Keratinocyte (primary cell): ENCODE data around the gene CHST7. TPM values are rescaled to one million over a fixed set of nuclear protein-coding genes. Genes with fewer than 3 reads are reported as not detected.

ENCODE experiments used
- DNase-seq: peaks from one replicate; pipeline ENCODE4 v3.0.0-alpha.2; 2011; ENCODE audit warnings: low read depth, missing footprints, low spot score
- FAIRE-seq: peaks from 2 replicates; lab custom pipeline; 2011; peaks lifted over from hg19 to GRCh38; lab: Jason Lieb, UNC
- H2AFZ ChIP-seq: 2 replicates; pipeline ENCODE4 v1.6.0; 2012; ENCODE audit warnings: low read length, control low read depth, inconsistent platforms; ENCODE audit not compliant: control insufficient read depth
- H3K27ac ChIP-seq: 2 replicates; pipeline ENCODE4 v1.5.1; 2011; ENCODE audit warnings: low read length; ENCODE audit not compliant: control insufficient read depth, insufficient read depth
- H3K27me3 ChIP-seq: 3 replicates; pipeline ENCODE4 v1.6.0; 2011; ENCODE audit warnings: low read length; ENCODE audit not compliant: control insufficient read depth, insufficient read depth; ENCODE audit errors: extremely low read depth
- H3K36me3 ChIP-seq, 2 experiments: 2 replicates in 1 of 2; 3 replicates in 1 of 2; pipeline ENCODE4 v1.5.1; 2011; ENCODE audit warnings: low read length in 2 of 2, mild to moderate bottlenecking in 1 of 2; ENCODE audit not compliant: control insufficient read depth in 2 of 2, insufficient read depth in 2 of 2; ENCODE audit errors: extremely low read depth in 1 of 2
- H3K4me1 ChIP-seq: 3 replicates; pipeline ENCODE4 v1.5.1; 2011; ENCODE audit warnings: low read length; ENCODE audit not compliant: control insufficient read depth, insufficient read depth; ENCODE audit errors: extremely low read depth
- H3K4me2 ChIP-seq: 3 replicates; pipeline ENCODE4 v1.6.0; 2011; ENCODE audit warnings: low read depth, low read length; ENCODE audit not compliant: control insufficient read depth, insufficient read depth; ENCODE audit errors: extremely low read depth
- H3K4me3 ChIP-seq, 3 experiments: fragments of 200-600 bp in 1 of 3; sonication (generic) in 1 of 3; 2 replicates in 2 of 3; 3 replicates in 1 of 3; pipeline ENCODE4 v1.5.1; 2011 to 2016; ENCODE audit warnings: low read length in 3 of 3, mild to moderate bottlenecking in 3 of 3, control low read depth in 2 of 3, inconsistent platforms in 1 of 3, low read depth in 1 of 3, mixed read lengths in 1 of 3, mixed run types in 1 of 3, moderate library complexity in 1 of 3; ENCODE audit not compliant: control insufficient read depth in 2 of 3, insufficient read depth in 2 of 3; ENCODE audit errors: extremely low read depth in 1 of 3
- H3K79me2 ChIP-seq: 2 replicates; pipeline ENCODE4 v1.6.0; 2012; ENCODE audit warnings: low read length; ENCODE audit not compliant: control insufficient read depth, insufficient read depth
- H3K9ac ChIP-seq: 3 replicates; pipeline ENCODE4 v1.6.0; 2011; ENCODE audit warnings: low read length; ENCODE audit not compliant: control insufficient read depth, insufficient read depth; ENCODE audit errors: extremely low read depth
- H3K9me1 ChIP-seq: 3 replicates; pipeline ENCODE4 v1.6.0; 2011; ENCODE audit warnings: low read length; ENCODE audit not compliant: control insufficient read depth, insufficient read depth; ENCODE audit errors: extremely low read depth
- H3K9me3 ChIP-seq: 2 replicates; pipeline ENCODE4 v1.5.1; 2012; ENCODE audit warnings: low read depth, low read length; ENCODE audit not compliant: control insufficient read depth
- H4K20me1 ChIP-seq: 3 replicates; pipeline ENCODE4 v1.6.0; 2011; ENCODE audit warnings: low read length; ENCODE audit not compliant: control insufficient read depth, insufficient read depth; ENCODE audit errors: extremely low read depth
- EZH2 ChIP-seq: IDR thresholded peaks from one replicate; pipeline ENCODE4 v1.6.1; 2012; ENCODE audit warnings: inconsistent platforms, mild to moderate bottlenecking, low read length, moderate library complexity
- dilution Hi-C: fragments of 300-500 bp; cut with MboI; formaldehyde crosslinking; loops from one replicate; pipeline ENCODE4 v1.7.0; 2020; ENCODE audit warnings: low sequenced_read_pairs; ENCODE audit not compliant: extremely low pct_ligation_motif_present
- polyA plus RNA-seq, 5 experiments: library from polyadenylated mRNA; depleted of rRNA in 3 of 5; stranded (reverse) in 3 of 5; stranded (forward) in 1 of 5; unstranded in 1 of 5; fragments of >200 nt; gene quantifications; 1 replicate in 1 of 5; 2 replicates in 3 of 5; 3 replicates in 1 of 5; pipeline versions ENCODE4 v1.2.1 to v1.2.3, GENCODE V29; 2011 to 2012; ENCODE audit warnings: missing spikeins in 2 of 5, low read depth in 1 of 5, low replicate concordance in 1 of 5
- TF ChIP-seq, protein P1 (sequence below), 3 experiments: IDR thresholded peaks in 1 of 3; conservative IDR thresholded peaks in 1 of 3; optimal IDR thresholded peaks in 1 of 3; 2 replicates in 2 of 3; 3 replicates in 1 of 3; pipeline versions ENCODE3 to v1.5.1; 2011; ENCODE audit warnings: low read length in 3 of 3, mild to moderate bottlenecking in 3 of 3, moderate library complexity in 2 of 3, control low read depth in 1 of 3, inconsistent platforms in 1 of 3; ENCODE audit not compliant: insufficient read depth in 2 of 3; ENCODE audit errors: extremely low read depth in 1 of 3

CHST7 gene
- polyA plus RNA-seq, 1 donor (not counting 4 experiments of a cell fraction or from before 2014, with no cell fraction given): 0.39 TPM

DNA sequence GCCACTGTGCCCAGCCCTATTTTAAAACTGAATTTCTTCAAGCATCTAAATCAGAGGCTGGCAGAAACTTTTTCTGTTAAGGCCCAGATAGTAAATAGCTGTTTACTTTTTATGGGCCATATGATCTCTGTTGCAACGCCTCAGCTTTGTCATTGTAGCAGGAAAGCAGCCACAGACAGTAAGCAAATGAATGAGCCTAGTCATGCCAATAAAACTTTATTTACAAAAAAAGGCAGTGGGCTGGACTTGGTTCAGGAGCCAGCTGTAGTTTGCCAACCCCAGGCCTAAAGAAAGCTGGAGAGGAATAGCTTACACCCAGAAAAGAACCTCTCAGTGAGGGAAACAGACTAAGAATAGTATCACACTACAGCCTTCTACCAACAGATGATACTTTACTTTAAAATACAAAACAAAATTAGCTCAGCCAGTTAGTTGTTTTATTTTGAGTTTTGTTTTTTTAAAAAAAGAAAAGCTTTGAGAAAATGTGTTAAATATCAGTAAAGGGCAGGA is 25.5 kb downstream of the CHST7 start:
- no peak for TF ChIP-seq EZH2
- TF ChIP-seq, protein P1, sequence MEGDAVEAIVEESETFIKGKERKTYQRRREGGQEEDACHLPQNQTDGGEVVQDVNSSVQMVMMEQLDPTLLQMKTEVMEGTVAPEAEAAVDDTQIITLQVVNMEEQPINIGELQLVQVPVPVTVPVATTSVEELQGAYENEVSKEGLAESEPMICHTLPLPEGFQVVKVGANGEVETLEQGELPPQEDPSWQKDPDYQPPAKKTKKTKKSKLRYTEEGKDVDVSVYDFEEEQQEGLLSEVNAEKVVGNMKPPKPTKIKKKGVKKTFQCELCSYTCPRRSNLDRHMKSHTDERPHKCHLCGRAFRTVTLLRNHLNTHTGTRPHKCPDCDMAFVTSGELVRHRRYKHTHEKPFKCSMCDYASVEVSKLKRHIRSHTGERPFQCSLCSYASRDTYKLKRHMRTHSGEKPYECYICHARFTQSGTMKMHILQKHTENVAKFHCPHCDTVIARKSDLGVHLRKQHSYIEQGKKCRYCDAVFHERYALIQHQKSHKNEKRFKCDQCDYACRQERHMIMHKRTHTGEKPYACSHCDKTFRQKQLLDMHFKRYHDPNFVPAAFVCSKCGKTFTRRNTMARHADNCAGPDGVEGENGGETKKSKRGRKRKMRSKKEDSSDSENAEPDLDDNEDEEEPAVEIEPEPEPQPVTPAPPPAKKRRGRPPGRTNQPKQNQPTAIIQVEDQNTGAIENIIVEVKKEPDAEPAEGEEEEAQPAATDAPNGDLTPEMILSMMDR (optimal IDR thresholded peaks at IDR 0.05 in 1 of 3, IDR thresholded peaks at IDR 0.05 in 1 of 3, conservative IDR thresholded peaks at IDR 0.05 in 1 of 3; ENCODE audit: extremely low read depth in 1 of 3, insufficient read depth in 2 of 3, low read length in 3 of 3): no peak
- H3K9ac ChIP-seq: no peak overlapping the region
- dilution Hi-C loops: no loop called here
- FAIRE-seq: no peak
- no peak overlapping the region for H3K4me3 ChIP-seq
- no peak overlapping the region for H3K4me2 ChIP-seq
- H3K9me1 ChIP-seq: no peaks in the 10 kb centered on the region
- H3K4me1 ChIP-seq: no peaks in the 10 kb centered on the region
- no peak for DNase-seq
- H3K27me3 ChIP-seq: no peaks in the 10 kb centered on the region
- H3K9me3 ChIP-seq: no peaks in the 10 kb centered on the region
- no peaks in the 10 kb centered on the region for H3K36me3 ChIP-seq
- H3K79me2 ChIP-seq: no peaks in the 10 kb centered on the region
- H3K27ac ChIP-seq: no peak overlapping the region
- no peak overlapping the region for H2AFZ ChIP-seq
- H4K20me1 ChIP-seq: no peaks in the 10 kb centered on the region

GRCh38 chrX:46601283-46601682 is 27.7 kb downstream of the CHST7 start:
- H3K4me1 ChIP-seq: no peaks in the 10 kb centered on the region
- no peaks in the 10 kb centered on the region for H3K9me1 ChIP-seq
- H2AFZ ChIP-seq: no peak overlapping the region
- no peaks in the 10 kb centered on the region for H4K20me1 ChIP-seq
- no peak for DNase-seq
- no peaks in the 10 kb centered on the region for H3K36me3 ChIP-seq
- no peak overlapping the region for H3K27ac ChIP-seq
- no peak for FAIRE-seq
- H3K9me3 ChIP-seq: no peaks in the 10 kb centered on the region
- no peaks in the 10 kb centered on the region for H3K79me2 ChIP-seq
- TF ChIP-seq, protein P1 (optimal IDR thresholded peaks at IDR 0.05 in 1 of 3, IDR thresholded peaks at IDR 0.05 in 1 of 3, conservative IDR thresholded peaks at IDR 0.05 in 1 of 3; ENCODE audit: extremely low read depth in 1 of 3, insufficient read depth in 2 of 3, low read length in 3 of 3): no peak
- no peak for TF ChIP-seq EZH2
- H3K9ac ChIP-seq: no peak overlapping the region
- H3K4me3 ChIP-seq: no peak overlapping the region
- no peaks in the 10 kb centered on the region for H3K27me3 ChIP-seq
- no peak overlapping the region for H3K4me2 ChIP-seq
- dilution Hi-C loops: no loop called here
